Gastroesophageal sphincter (tissue), 4 donors: Measurements from ENCODE around the gene TRMT61A. TPM values are rescaled to one million over a fixed set of nuclear protein-coding genes. Genes with fewer than 3 reads are reported as not detected.

Source experiments
- ATAC-seq: fragments of 150-250 bp; one replicate; pipeline ENCODE4 v1.9.1; 2016; ENCODE audit warnings: mild to moderate bottlenecking, moderate library complexity
- H3K27ac ChIP-seq, 4 donors: fragments of 200-600 bp; sonication (generic) in 3 of 4; 1 replicate in 3 of 4; 2 replicates in 1 of 4; pipeline ENCODE4 v1.5.1; 2016 to 2019
- H3K27me3 ChIP-seq: fragments of 200-600 bp; sonication (generic); one replicate; pipeline ENCODE4 v1.5.1; 2019
- H3K36me3 ChIP-seq, 2 donors: fragments of 200-600 bp; sonication (generic); one replicate each; pipeline ENCODE4 v1.5.1; 2019; ENCODE audit warnings: control low read depth in 1 of 2
- H3K4me1 ChIP-seq, 3 donors: fragments of 200-600 bp; sonication (generic); 1 replicate in 2 of 3; 2 replicates in 1 of 3; pipeline ENCODE4 v1.5.1; 2016 to 2019; ENCODE audit warnings: control low read depth in 2 of 3
- H3K4me3 ChIP-seq, 2 donors: fragments of 200-600 bp; sonication (generic); one replicate each; pipeline ENCODE4 v1.5.1; 2019; ENCODE audit warnings: mild to moderate bottlenecking in 1 of 2, moderate library complexity in 1 of 2
- H3K9me3 ChIP-seq, 3 donors: fragments of 200-600 bp; sonication (generic); one replicate each; pipeline ENCODE4 v1.5.1; 2017 to 2019; ENCODE audit warnings: control low read depth in 2 of 3
- EP300 ChIP-seq: sonication (generic); formaldehyde crosslinking; IDR thresholded peaks from one replicate; pipeline ENCODE4 v1.6.1; 2017; ENCODE audit warnings: antibody characterized with exemption, mild to moderate bottlenecking
- POLR2A ChIP-seq, 2 donors: fragments of 450-650 bp; IDR thresholded peaks; one replicate each; pipeline ENCODE4 v1.6.1; 2017; ENCODE audit warnings: antibody characterized with exemption in 2 of 2, mild to moderate bottlenecking in 2 of 2, moderate library complexity in 1 of 2
- POLR2AphosphoS5 ChIP-seq: sonication (generic); formaldehyde crosslinking; IDR thresholded peaks from one replicate; pipeline ENCODE4 v1.6.1; 2017; ENCODE audit warnings: antibody characterized with exemption
- WGBS, 2 donors: methylation state at CpG; one replicate each; pipeline ENCODE4 v1.1.5; 2018; ENCODE audit warnings: low coverage in 1 of 2; 5-methylcytosine and 5-hydroxymethylcytosine counted together
- total RNA-seq, 4 donors: library from RNA; depleted of rRNA; stranded (reverse); fragments of >200 nt; gene quantifications; one replicate each; pipeline ENCODE4 v1.1.0, GENCODE V29; 2016
- TF ChIP-seq, protein P1 (sequence below), 4 experiments: fragments of 200-600 bp in 2 of 4; fragments of 450-650 bp in 2 of 4; sonication (generic) in 1 of 4; IDR thresholded peaks; one replicate each; pipeline ENCODE4 v1.5.1; 2017 to 2019; ENCODE audit warnings: antibody characterized with exemption in 4 of 4, mild to moderate bottlenecking in 2 of 4, moderate library complexity in 2 of 4

TRMT61A gene
- total RNA-seq, 4 donors from 2014 or later = 22.5 to 45.2 (median 30.9) TPM

DNA sequence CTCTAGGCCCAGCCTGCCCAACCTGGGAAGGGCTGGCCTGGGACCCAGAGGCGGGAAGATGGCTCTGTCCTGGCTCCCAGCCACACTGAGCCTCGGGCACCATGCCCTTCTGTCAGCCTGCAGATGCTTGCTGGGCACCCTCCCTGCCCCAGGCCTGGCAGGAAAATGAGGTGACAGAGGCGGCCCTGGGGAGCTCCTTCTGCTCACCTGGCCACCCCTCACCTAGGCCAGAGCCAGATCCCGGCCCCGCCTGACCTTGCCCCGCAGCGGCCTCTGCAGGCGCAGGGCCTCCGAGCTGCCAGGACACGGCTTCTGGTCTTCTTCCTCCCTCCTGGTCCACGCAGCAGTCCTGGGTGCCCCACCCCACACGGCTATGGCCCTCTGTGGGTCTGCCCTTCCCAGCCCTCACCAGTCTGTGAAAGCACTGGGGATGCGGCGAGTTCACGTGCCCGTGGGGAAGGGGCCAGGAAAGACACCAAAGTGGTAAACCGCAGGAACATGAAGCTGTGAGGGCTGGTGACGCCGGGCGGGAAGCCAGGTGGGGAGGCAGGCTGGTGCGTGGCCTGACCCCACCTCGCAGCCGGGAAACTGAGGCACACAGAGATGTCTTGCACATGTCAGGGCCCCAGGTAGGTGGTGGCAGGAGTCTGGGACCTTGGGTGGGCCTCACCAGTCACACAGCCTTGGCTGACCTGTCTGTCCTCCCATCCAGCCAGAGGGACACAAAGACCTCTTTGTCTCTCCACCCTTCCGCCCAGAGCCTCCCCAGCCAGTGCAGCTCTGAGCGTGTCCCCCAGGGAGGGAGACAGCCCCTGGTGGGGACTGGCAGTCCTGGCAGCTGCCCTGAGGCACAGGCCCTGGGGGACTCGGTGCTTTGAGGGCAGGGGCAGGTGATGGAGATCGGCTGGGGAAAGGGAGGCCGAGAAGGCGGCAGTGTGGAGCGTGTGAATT, 20.6 kb downstream of the TRMT61A start:
- Histone ChIP-seq H3K4me3 (no peak overlapping the region), H3K27ac (peak overlapping the region; percentile 92 to 99 (median 97)), H3K9me3 (no peaks in the 10 kb centered on the region), H3K36me3 (peaks cover 0 to 1% of the 10 kb centered on the region in 2 donors), H3K4me1 (peaks cover 3 to 99% (median 60%) of the 10 kb centered on the region in 3 donors), H3K27me3 (no peaks in the 10 kb centered on the region)
- no peak for ATAC-seq
- TF ChIP-seq, protein P1, sequence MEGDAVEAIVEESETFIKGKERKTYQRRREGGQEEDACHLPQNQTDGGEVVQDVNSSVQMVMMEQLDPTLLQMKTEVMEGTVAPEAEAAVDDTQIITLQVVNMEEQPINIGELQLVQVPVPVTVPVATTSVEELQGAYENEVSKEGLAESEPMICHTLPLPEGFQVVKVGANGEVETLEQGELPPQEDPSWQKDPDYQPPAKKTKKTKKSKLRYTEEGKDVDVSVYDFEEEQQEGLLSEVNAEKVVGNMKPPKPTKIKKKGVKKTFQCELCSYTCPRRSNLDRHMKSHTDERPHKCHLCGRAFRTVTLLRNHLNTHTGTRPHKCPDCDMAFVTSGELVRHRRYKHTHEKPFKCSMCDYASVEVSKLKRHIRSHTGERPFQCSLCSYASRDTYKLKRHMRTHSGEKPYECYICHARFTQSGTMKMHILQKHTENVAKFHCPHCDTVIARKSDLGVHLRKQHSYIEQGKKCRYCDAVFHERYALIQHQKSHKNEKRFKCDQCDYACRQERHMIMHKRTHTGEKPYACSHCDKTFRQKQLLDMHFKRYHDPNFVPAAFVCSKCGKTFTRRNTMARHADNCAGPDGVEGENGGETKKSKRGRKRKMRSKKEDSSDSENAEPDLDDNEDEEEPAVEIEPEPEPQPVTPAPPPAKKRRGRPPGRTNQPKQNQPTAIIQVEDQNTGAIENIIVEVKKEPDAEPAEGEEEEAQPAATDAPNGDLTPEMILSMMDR (IDR thresholded peaks at IDR 0.05) = no peak
- TF ChIP-seq POLR2A (IDR thresholded peaks at IDR 0.05) (no peak), EP300 (no peak), POLR2AphosphoS5 (no peak)
- 60 to 71% methylated on average over 1 to 9 of the region's 30 CpGs for WGBS, 2 donors

DNA sequence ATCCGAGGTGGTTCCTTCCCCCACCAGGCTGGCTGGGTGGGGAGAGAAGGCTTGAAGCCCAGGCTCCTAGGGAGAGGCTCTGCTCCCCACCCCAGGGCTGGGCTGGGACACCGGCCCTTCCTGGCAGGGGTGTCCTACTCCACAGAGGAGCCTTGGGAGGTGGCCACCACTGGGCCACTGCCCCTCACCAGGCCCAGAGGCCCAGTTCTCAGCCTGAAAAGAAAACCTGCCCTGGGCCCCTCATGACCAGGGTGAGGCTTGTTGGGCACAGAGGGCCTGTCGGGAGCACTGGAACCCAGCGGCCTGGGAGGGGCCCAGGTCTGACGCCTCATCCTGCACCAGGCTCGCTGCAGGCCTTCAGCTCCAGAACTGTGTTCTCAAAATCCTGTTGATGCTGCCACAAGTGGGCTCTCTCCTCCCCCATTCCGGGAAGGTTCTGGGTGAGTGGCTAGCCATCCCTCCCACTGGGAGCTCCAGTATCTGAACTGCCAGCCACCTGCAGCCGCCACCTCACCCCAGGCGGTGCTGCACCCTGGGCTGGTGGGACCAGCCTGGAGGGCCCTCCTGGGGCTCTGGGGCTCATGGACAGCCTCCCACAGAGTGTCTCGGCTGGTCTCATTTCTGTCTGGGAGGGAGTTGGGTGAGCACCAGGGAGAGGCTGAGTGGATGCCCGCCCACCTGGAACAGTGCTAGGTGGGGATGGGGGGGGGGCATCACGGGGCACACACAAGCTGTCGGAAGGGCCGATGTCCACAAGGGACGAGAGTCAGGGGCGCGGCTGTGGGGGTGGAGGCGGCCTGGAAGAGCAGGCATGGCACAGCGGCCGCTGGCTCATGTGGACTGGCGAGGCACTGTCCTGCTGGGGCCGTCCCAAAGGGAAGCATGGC, 21.7 kb downstream of the TRMT61A start:
- TF ChIP-seq POLR2AphosphoS5 = peak; percentile 20
- peak in 1 of 2 donors; percentile 11 for TF ChIP-seq POLR2A (IDR thresholded peaks at IDR 0.05)
- TF ChIP-seq, protein P1 (IDR thresholded peaks at IDR 0.05) = peak in 1 of 4 experiments; percentile 8
- no peak for TF ChIP-seq EP300
- Histone ChIP-seq H3K27ac (peak overlapping the region; percentile 92 to 99 (median 97)), H3K27me3 (no peaks in the 10 kb centered on the region), H3K9me3 (no peaks in the 10 kb centered on the region), H3K4me1 (peaks cover 3 to 97% (median 57%) of the 10 kb centered on the region in 3 donors), H3K4me3 (peak overlapping the region; percentile 0 to 32), H3K36me3 (peaks cover 0 to 3% of the 10 kb centered on the region in 2 donors)
- ATAC-seq = peak; percentile 6
- WGBS, 2 donors = 30 to 51% methylated on average over 1 to 4 of the region's 22 CpGs

DNA sequence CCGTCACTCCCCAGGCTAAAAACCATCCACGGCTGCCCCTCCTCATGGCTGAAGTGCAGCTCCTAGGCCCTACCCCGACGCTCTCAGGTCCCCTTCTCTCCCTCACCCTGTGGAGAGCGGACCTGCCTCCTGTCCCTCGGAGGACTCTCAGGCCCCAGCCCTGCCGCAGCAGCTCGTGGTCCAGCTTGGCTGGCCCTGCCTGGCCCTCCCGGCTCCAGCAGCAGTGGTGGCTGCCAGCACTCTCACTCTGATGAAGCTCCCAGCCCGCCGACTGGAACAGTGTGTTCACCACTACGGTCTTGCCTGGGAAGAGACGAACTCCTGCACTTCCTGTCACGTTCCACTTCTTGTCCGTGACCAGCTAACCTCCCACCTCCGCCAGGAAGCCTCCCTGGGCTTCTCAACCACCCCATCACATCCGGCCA, 22.4 kb downstream of the TRMT61A start:
- H3K27me3 ChIP-seq = no peaks in the 10 kb centered on the region
- H3K4me3 ChIP-seq = peak overlapping the region in 1 of 2 donors; percentile 32
- peaks cover 3 to 97% (median 57%) of the 10 kb centered on the region in 3 donors for H3K4me1 ChIP-seq
- ATAC-seq = peak; percentile 80
- peak; percentile 71 for TF ChIP-seq POLR2AphosphoS5
- TF ChIP-seq EP300 = no peak
- TF ChIP-seq POLR2A (IDR thresholded peaks at IDR 0.05) = peak; percentile 55 to 69
- TF ChIP-seq, protein P1 (IDR thresholded peaks at IDR 0.05) = no peak
- H3K9me3 ChIP-seq = no peaks in the 10 kb centered on the region
- H3K27ac ChIP-seq = peak overlapping the region; percentile 92 to 99 (median 97)
- 0 to 40% methylated on average over 1 to 2 of the region's 17 CpGs for WGBS, 2 donors
- peaks cover 0 to 3% of the 10 kb centered on the region in 2 donors for H3K36me3 ChIP-seq

DNA sequence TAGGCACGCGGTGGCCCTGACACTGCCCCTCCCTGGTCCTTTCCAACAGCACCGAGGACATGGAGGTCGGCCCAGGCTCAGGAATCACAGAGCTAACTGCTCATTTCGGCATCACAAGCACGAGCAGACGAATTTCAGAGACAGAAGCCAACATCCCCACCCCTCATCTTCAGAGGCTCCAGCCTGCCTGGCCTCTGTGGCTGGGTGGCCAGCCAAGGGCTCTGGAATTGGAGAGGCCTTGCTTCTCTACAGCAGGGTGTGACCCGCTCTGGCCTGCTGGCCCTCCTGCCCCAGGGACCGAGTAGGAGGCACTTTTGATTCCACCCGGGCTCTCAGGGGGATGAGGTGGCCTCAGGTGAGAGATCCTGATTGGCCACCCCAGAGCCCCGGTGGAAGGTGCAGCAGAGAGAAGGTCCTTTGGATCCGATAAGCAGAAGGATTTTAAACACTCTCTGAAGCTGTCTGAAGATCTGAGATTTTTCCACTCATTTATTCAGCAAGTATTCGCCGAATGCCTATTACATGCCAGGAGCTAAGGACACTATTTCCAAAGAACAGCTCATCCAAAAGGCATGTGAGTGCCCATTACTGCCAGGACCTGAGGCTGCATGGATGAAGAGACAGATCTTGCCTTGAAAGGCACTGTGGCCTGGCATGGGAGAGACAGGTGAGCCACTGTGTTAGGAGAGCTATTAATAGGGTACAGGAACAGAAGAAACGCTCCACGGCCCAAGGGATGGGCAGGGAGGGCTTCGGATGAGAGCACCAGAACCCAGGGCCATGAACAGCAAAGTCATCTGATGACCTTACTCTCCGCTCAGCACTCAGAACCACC, 23.2 kb downstream of the TRMT61A start:
- Histone ChIP-seq H3K27me3 (no peaks in the 10 kb centered on the region), H3K9me3 (no peaks in the 10 kb centered on the region), H3K4me3 (peak overlapping the region; percentile 12 to 32), H3K36me3 (peaks cover 0 to 3% of the 10 kb centered on the region in 2 donors), H3K4me1 (peaks cover 3 to 97% (median 54%) of the 10 kb centered on the region in 3 donors), H3K27ac (peak overlapping the region; percentile 92 to 99 (median 97))
- ATAC-seq = peak; percentile 70
- WGBS, 2 donors = 32 to 36% methylated on average over 5 to 7 of the region's 18 CpGs
- TF ChIP-seq EP300 (no peak), POLR2A (IDR thresholded peaks at IDR 0.05) (no peak), POLR2AphosphoS5 (peak; percentile 81)
- TF ChIP-seq, protein P1 (IDR thresholded peaks at IDR 0.05) = no peak
